ENCODE data around the gene ICAM5. TPM values are rescaled to one million over a fixed set of nuclear protein-coding genes. Genes with fewer than 3 reads are reported as not detected.
A peak's percentile ranks its signal among the peaks of the same experiment; 100 is the strongest.

ICAM5 gene
- total RNA-seq, 1 experiment from 2014 or later, result 1.6 TPM

DNA sequence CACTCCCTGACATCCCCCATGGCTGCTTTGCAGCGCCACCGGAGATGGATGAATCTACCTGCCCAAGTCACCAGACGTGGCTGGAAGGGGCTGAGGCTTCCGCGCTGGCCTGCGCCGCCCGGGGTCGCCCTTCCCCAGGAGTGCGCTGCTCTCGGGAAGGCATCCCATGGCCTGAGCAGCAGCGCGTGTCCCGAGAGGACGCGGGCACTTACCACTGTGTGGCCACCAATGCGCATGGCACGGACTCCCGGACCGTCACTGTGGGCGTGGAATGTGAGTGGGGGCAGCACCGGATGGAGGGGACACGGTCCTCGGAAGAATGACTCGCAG, 4.6 kb downstream of the ICAM5 start:
- Histone ChIP-seq H4K5ac (ENCODE audit: insufficient read length, low read depth, low read length) (no peak overlapping the region), H2AFZ (ENCODE audit: low read length) (no peak overlapping the region), H3K18ac (ENCODE audit: insufficient read length, low read depth, low read length) (no peak overlapping the region), H3K79me1 (ENCODE audit: insufficient read depth, low read depth, low read length, poor library complexity, severe bottlenecking) (no peaks in the 10 kb centered on the region), H2BK20ac (ENCODE audit: low read depth, low read length, poor library complexity, severe bottlenecking) (no peak overlapping the region), H3K4me1 (ENCODE audit: insufficient read depth, low read length) (no peaks in the 10 kb centered on the region; the same call in 1 of the 2 replicates), H3K23ac (ENCODE audit: insufficient read length, low read depth, low read length) (no peak overlapping the region), H3K4me2 (ENCODE audit: insufficient read depth, insufficient read length, low read length) (peak overlapping the region; percentile 3), H3K27ac (ENCODE audit: insufficient read length, low read depth, low read length) (no peak overlapping the region), H2BK5ac (ENCODE audit: insufficient read length, low read length) (no peak overlapping the region), H3K14ac (ENCODE audit: insufficient read depth, low read length) (no peak overlapping the region; the same call in 1 of the 2 replicates), H4K20me1 (ENCODE audit: control insufficient read depth, insufficient read depth, insufficient read length) (no peaks in the 10 kb centered on the region), H2BK120ac (ENCODE audit: low read depth, low read length, poor library complexity, severe bottlenecking) (no peak overlapping the region), H3K4ac (ENCODE audit: low read depth, low read length) (no peak overlapping the region), H2BK15ac (ENCODE audit: low read depth, low read length) (no peak overlapping the region), H3K9me3 (ENCODE audit: control insufficient read depth, low read depth, low read length) (no peaks in the 10 kb centered on the region), H2AK5ac (ENCODE audit: insufficient read length, low read length) (no peak overlapping the region), H3K23me2 (ENCODE audit: insufficient read length, low read depth, low read length, poor library complexity, severe bottlenecking) (peaks cover 33% of the 10 kb centered on the region), H3K79me2 (ENCODE audit: insufficient read depth, low read length) (no peaks in the 10 kb centered on the region), H3K56ac (ENCODE audit: insufficient read length, low read depth, low read length) (no peak overlapping the region), H3T11ph (ENCODE audit: low read length) (no peak overlapping the region), H3K9ac (ENCODE audit: extremely low read depth, insufficient read length, low read length) (no peak overlapping the region), H4K8ac (replicated peaks; ENCODE audit: insufficient read length, low read depth, low read length) (no peak overlapping the region), H4K91ac (ENCODE audit: insufficient read length, low read depth, low read length) (no peak overlapping the region), H3K27me3 (ENCODE audit: insufficient read depth, low read length) (peaks cover 58% of the 10 kb centered on the region), H2BK12ac (ENCODE audit: insufficient read length, low read depth, low read length) (no peak overlapping the region)
- DNase-seq, result peak; percentile 74
- Mint-ChIP-seq H3K36me3 (ENCODE audit: insufficient read depth in 1 of 3, low read depth in 3 of 3) (no peaks in the 10 kb centered on the region; a peak in 3 of 7 replicates), H3K4me3 (peak overlapping the region in 1 of 2 experiments; percentile 59; a peak in 2 of 5 replicates), H3K27ac (no peak overlapping the region), H3K9me3 (peaks cover 0 to 2% of the 10 kb centered on the region in 2 experiments; a peak in 2 of 5 replicates), H3K27me3 (ENCODE audit: low read depth) (peaks cover 96% of the 10 kb centered on the region), H3K4me1 (peaks cover 12 to 37% of the 10 kb centered on the region in 2 experiments)
- TF ChIP-seq, protein P1, sequence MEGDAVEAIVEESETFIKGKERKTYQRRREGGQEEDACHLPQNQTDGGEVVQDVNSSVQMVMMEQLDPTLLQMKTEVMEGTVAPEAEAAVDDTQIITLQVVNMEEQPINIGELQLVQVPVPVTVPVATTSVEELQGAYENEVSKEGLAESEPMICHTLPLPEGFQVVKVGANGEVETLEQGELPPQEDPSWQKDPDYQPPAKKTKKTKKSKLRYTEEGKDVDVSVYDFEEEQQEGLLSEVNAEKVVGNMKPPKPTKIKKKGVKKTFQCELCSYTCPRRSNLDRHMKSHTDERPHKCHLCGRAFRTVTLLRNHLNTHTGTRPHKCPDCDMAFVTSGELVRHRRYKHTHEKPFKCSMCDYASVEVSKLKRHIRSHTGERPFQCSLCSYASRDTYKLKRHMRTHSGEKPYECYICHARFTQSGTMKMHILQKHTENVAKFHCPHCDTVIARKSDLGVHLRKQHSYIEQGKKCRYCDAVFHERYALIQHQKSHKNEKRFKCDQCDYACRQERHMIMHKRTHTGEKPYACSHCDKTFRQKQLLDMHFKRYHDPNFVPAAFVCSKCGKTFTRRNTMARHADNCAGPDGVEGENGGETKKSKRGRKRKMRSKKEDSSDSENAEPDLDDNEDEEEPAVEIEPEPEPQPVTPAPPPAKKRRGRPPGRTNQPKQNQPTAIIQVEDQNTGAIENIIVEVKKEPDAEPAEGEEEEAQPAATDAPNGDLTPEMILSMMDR (conservative IDR thresholded peaks at IDR 0.05), result peak; percentile 59
- WGBS (ENCODE audit: extremely low coverage, insufficient read length, low lambda C conversion rate), result no CpG with 5 or more reads among the region's 25 CpGs
